Measurements from ENCODE around the gene NDOR1.
"Not testable (repeated sequence)": the region's sequence is repeated elsewhere in the genome, so short reads cannot be mapped to it uniquely, and the experiment has no call there.

The NDOR1 gene

GRCh38 chr9:137233143-137233980 lies 27.9 kb downstream of the NDOR1 start:
- DNase-seq, result no peak

GRCh38 chr9:137234055-137234697 lies 28.7 kb downstream of the NDOR1 start:
- no peak for DNase-seq

- DNase-seq, result no peak
Observed at GRCh38 chr9:137234758-137235423, 29.4 kb downstream of the NDOR1 start.

- DNase-seq, result no peak
Observed at GRCh38 chr9:137235424-137236237, 30.1 kb downstream of the NDOR1 start.

GRCh38 chr9:137236238-137236935 lies 30.9 kb downstream of the NDOR1 start:
- peak; percentile 88 for DNase-seq

GRCh38 chr9:137236936-137237421 lies 31.5 kb downstream of the NDOR1 start:
- DNase-seq, result no peak

- DNase-seq, result no peak
Observed at GRCh38 chr9:137237759-137238726, 32.5 kb downstream of the NDOR1 start.

GRCh38 chr9:137239541-137240200 lies 34.2 kb downstream of the NDOR1 start:
- DNase-seq, result not testable (repeated sequence)

- DNase-seq, result peak; percentile 56
Observed at GRCh38 chr9:137240318-137240840, 34.9 kb downstream of the NDOR1 start.

GRCh38 chr9:137240841-137241489 lies 35.5 kb downstream of the NDOR1 start, which contains the start of gene TUBB4B:
Gene TUBB4B (plus strand): TSS chr9:137241287. CDS start chr9:137241361, 74 bp downstream.
- DNase-seq, result peak; percentile 96

GRCh38 chr9:137241490-137242268 lies 36.2 kb downstream of the NDOR1 start:
- peak; percentile 58 for DNase-seq

GRCh38 chr9:137242269-137243203 lies 37.0 kb downstream of the NDOR1 start:
- no peak for DNase-seq

- not testable (repeated sequence) for DNase-seq
Observed at GRCh38 chr9:137243266-137243625, 37.7 kb downstream of the NDOR1 start.

GRCh38 chr9:137243626-137244485 lies 38.4 kb downstream of the NDOR1 start:
- no peak for DNase-seq

- no peak for DNase-seq
Observed at GRCh38 chr9:137244486-137245449, 39.3 kb downstream of the NDOR1 start.

Measured in effector CD4-positive, alpha-beta T cell (primary cell).